ENCODE results near the gene ERAL1.
A peak's percentile ranks its signal among the peaks of the same experiment; 100 is the strongest.
"Not testable (repeated sequence)": the region's sequence is repeated elsewhere in the genome, so short reads cannot be mapped to it uniquely, and the experiment has no call there.

ERAL1 gene

GRCh38 chr17:28828294-28829040 is 26.3 kb upstream of the ERAL1 start:
- Histone ChIP-seq H3K9ac (ENCODE audit: low read depth, low read length) (no peak overlapping the region), H3K27ac (ENCODE audit: low read length) (no peak overlapping the region), H3K36me3 (ENCODE audit: insufficient read depth, low read depth, low read length) (no peaks in the 10 kb centered on the region), H3K4me1 (ENCODE audit: insufficient read depth, low read length) (no peaks in the 10 kb centered on the region), H3K9me3 (ENCODE audit: insufficient read depth, low read depth, low read length) (no peaks in the 10 kb centered on the region), H3K27me3 (ENCODE audit: insufficient read depth, low read length) (no peaks in the 10 kb centered on the region), H3K4me3 (ENCODE audit: low read length) (no peak overlapping the region)

GRCh38 chr17:28834420-28834819 is 20.4 kb upstream of the ERAL1 start:
- Histone ChIP-seq H3K4me3 (ENCODE audit: low read length) (no peak overlapping the region), H3K27ac (ENCODE audit: low read length) (no peak overlapping the region), H3K9ac (ENCODE audit: low read depth, low read length) (no peak overlapping the region), H3K9me3 (ENCODE audit: insufficient read depth, low read depth, low read length) (no peaks in the 10 kb centered on the region), H3K27me3 (ENCODE audit: insufficient read depth, low read length) (no peaks in the 10 kb centered on the region), H3K36me3 (ENCODE audit: insufficient read depth, low read depth, low read length) (0 out of 2 replicates have a peak, but pooled peaks cover 4% of the 10 kb centered on the region), H3K4me1 (ENCODE audit: insufficient read depth, low read length) (no peaks in the 10 kb centered on the region)

GRCh38 chr17:28836541-28836940 is 18.3 kb upstream of the ERAL1 start:
- H3K27me3 ChIP-seq (ENCODE audit: insufficient read depth, low read length); H3K4me3 ChIP-seq (ENCODE audit: low read length); H3K27ac ChIP-seq (ENCODE audit: low read length); H3K9ac ChIP-seq (ENCODE audit: low read depth, low read length); H3K4me1 ChIP-seq (ENCODE audit: insufficient read depth, low read length); H3K9me3 ChIP-seq (ENCODE audit: insufficient read depth, low read depth, low read length); H3K36me3 ChIP-seq (ENCODE audit: insufficient read depth, low read depth, low read length): not testable (repeated sequence)

GRCh38 chr17:28839221-28839620 is 15.6 kb upstream of the ERAL1 start:
- Histone ChIP-seq H3K9ac (ENCODE audit: low read depth, low read length) (no peak overlapping the region), H3K27ac (ENCODE audit: low read length) (no peak overlapping the region), H3K4me3 (ENCODE audit: low read length) (no peak overlapping the region), H3K36me3 (ENCODE audit: insufficient read depth, low read depth, low read length) (0 out of 2 replicates have a peak, but pooled peaks cover 3% of the 10 kb centered on the region), H3K9me3 (ENCODE audit: insufficient read depth, low read depth, low read length) (no peaks in the 10 kb centered on the region), H3K4me1 (ENCODE audit: insufficient read depth, low read length) (no peaks in the 10 kb centered on the region), H3K27me3 (ENCODE audit: insufficient read depth, low read length) (no peaks in the 10 kb centered on the region)

- Histone ChIP-seq H3K36me3 (ENCODE audit: insufficient read depth, low read depth, low read length) (no peaks in the 10 kb centered on the region), H3K27ac (ENCODE audit: low read length) (peak overlapping the region; percentile 37), H3K9me3 (ENCODE audit: insufficient read depth, low read depth, low read length) (no peaks in the 10 kb centered on the region), H3K27me3 (ENCODE audit: insufficient read depth, low read length) (no peaks in the 10 kb centered on the region), H3K4me3 (ENCODE audit: low read length) (peak overlapping the region; percentile 88), H3K9ac (ENCODE audit: low read depth, low read length) (peak overlapping the region; percentile 87; the same call in 1 of the 2 replicates), H3K4me1 (ENCODE audit: insufficient read depth, low read length) (no peaks in the 10 kb centered on the region)
These were observed 12.9 kb upstream of the ERAL1 start for GRCh38 chr17:28841901-28842281.

GRCh38 chr17:28842282-28843012 is 12.4 kb upstream of the ERAL1 start, which contains the start of gene FAM222B:
TSS of gene FAM222B (minus strand) at chr17:28842790. CDS start at chr17:28766667, 76,123 bp downstream.
- peak within 1 kb of the TSS; percentile 88 for H3K4me3 ChIP-seq (ENCODE audit: low read length)

GRCh38 chr17:28843816-28844148 is 11.0 kb upstream of the ERAL1 start:
- H3K36me3 ChIP-seq (ENCODE audit: insufficient read depth, low read depth, low read length), result no peaks in the 10 kb centered on the region
- no peak overlapping the region for H3K9ac ChIP-seq (ENCODE audit: low read depth, low read length)
- H3K27ac ChIP-seq (ENCODE audit: low read length), result no peak overlapping the region
- no peaks in the 10 kb centered on the region for H3K27me3 ChIP-seq (ENCODE audit: insufficient read depth, low read length)
- no peak overlapping the region for H3K4me3 ChIP-seq (ENCODE audit: low read length)
- no peaks in the 10 kb centered on the region for H3K4me1 ChIP-seq (ENCODE audit: insufficient read depth, low read length)
- no peaks in the 10 kb centered on the region for H3K9me3 ChIP-seq (ENCODE audit: insufficient read depth, low read depth, low read length)

More at GRCh38 chr17:28842282-28843012, 12.4 kb upstream of the ERAL1 start, which contains the start of gene FAM222B:
- Histone ChIP-seq H3K4me1 (ENCODE audit: insufficient read depth, low read length) (no peaks in the 10 kb centered on the region), H3K27ac (ENCODE audit: low read length) (peak within 1 kb of the TSS; percentile 37), H3K36me3 (ENCODE audit: insufficient read depth, low read depth, low read length) (no peaks in the 10 kb centered on the region), H3K27me3 (ENCODE audit: insufficient read depth, low read length) (no peaks in the 10 kb centered on the region), H3K9ac (ENCODE audit: low read depth, low read length) (peak within 1 kb of the TSS; percentile 87; the same call in 1 of the 2 replicates), H3K9me3 (ENCODE audit: insufficient read depth, low read depth, low read length) (no peaks in the 10 kb centered on the region)

- Histone ChIP-seq H3K27ac (ENCODE audit: low read length) (no peak overlapping the region), H3K9ac (ENCODE audit: low read depth, low read length) (no peak overlapping the region), H3K9me3 (ENCODE audit: insufficient read depth, low read depth, low read length) (no peaks in the 10 kb centered on the region), H3K36me3 (ENCODE audit: insufficient read depth, low read depth, low read length) (no peaks in the 10 kb centered on the region), H3K4me3 (ENCODE audit: low read length) (no peak overlapping the region), H3K4me1 (ENCODE audit: insufficient read depth, low read length) (no peaks in the 10 kb centered on the region), H3K27me3 (ENCODE audit: insufficient read depth, low read length) (no peaks in the 10 kb centered on the region)
These were observed 8.6 kb upstream of the ERAL1 start for GRCh38 chr17:28846231-28846630.

GRCh38 chr17:28846699-28847098 is 8.1 kb upstream of the ERAL1 start:
- not testable (repeated sequence) for H3K9ac ChIP-seq (ENCODE audit: low read depth, low read length); H3K4me3 ChIP-seq (ENCODE audit: low read length); H3K27ac ChIP-seq (ENCODE audit: low read length); H3K36me3 ChIP-seq (ENCODE audit: insufficient read depth, low read depth, low read length); H3K27me3 ChIP-seq (ENCODE audit: insufficient read depth, low read length); H3K4me1 ChIP-seq (ENCODE audit: insufficient read depth, low read length); H3K9me3 ChIP-seq (ENCODE audit: insufficient read depth, low read depth, low read length)

- H3K27me3 ChIP-seq (ENCODE audit: insufficient read depth, low read length); H3K4me3 ChIP-seq (ENCODE audit: low read length); H3K4me1 ChIP-seq (ENCODE audit: insufficient read depth, low read length): not testable (repeated sequence)
These were observed 6.1 kb upstream of the ERAL1 start for GRCh38 chr17:28848667-28849066.

GRCh38 chr17:28849281-28849680 is 5.5 kb upstream of the ERAL1 start:
- no peak overlapping the region for H3K4me3 ChIP-seq (ENCODE audit: low read length)

More at GRCh38 chr17:28848667-28849066, 6.1 kb upstream of the ERAL1 start:
- H3K9ac ChIP-seq (ENCODE audit: low read depth, low read length); H3K27ac ChIP-seq (ENCODE audit: low read length); H3K9me3 ChIP-seq (ENCODE audit: insufficient read depth, low read depth, low read length); H3K36me3 ChIP-seq (ENCODE audit: insufficient read depth, low read depth, low read length): not testable (repeated sequence)

GRCh38 chr17:28853295-28853694 is 1.5 kb upstream of the ERAL1 start:
- H3K4me3 ChIP-seq (ENCODE audit: low read length), result no peak overlapping the region
- no peak overlapping the region for H3K27ac ChIP-seq (ENCODE audit: low read length)
- no peaks in the 10 kb centered on the region for H3K9me3 ChIP-seq (ENCODE audit: insufficient read depth, low read depth, low read length)
- no peaks in the 10 kb centered on the region for H3K27me3 ChIP-seq (ENCODE audit: insufficient read depth, low read length)
- H3K4me1 ChIP-seq (ENCODE audit: insufficient read depth, low read length), result 0 out of 2 replicates have a peak, but pooled peaks cover 3% of the 10 kb centered on the region
- peaks cover 16% of the 10 kb centered on the region for H3K36me3 ChIP-seq (ENCODE audit: insufficient read depth, low read depth, low read length)
- no peak overlapping the region for H3K9ac ChIP-seq (ENCODE audit: low read depth, low read length)

More at GRCh38 chr17:28849281-28849680, 5.5 kb upstream of the ERAL1 start:
- H3K9me3 ChIP-seq (ENCODE audit: insufficient read depth, low read depth, low read length), result no peaks in the 10 kb centered on the region
- H3K36me3 ChIP-seq (ENCODE audit: insufficient read depth, low read depth, low read length), result no peaks in the 10 kb centered on the region
- H3K9ac ChIP-seq (ENCODE audit: low read depth, low read length), result no peak overlapping the region
- H3K27me3 ChIP-seq (ENCODE audit: insufficient read depth, low read length), result no peaks in the 10 kb centered on the region
- no peak overlapping the region for H3K27ac ChIP-seq (ENCODE audit: low read length)
- no peaks in the 10 kb centered on the region for H3K4me1 ChIP-seq (ENCODE audit: insufficient read depth, low read length)
